ENCODE measurements around the gene ZCCHC7. TPM values are rescaled to one million over a fixed set of nuclear protein-coding genes. Genes with fewer than 3 reads are reported as not detected.

ZCCHC7 gene
- total RNA-seq, 1 donor from 2014 or later = 20.4 TPM

DNA sequence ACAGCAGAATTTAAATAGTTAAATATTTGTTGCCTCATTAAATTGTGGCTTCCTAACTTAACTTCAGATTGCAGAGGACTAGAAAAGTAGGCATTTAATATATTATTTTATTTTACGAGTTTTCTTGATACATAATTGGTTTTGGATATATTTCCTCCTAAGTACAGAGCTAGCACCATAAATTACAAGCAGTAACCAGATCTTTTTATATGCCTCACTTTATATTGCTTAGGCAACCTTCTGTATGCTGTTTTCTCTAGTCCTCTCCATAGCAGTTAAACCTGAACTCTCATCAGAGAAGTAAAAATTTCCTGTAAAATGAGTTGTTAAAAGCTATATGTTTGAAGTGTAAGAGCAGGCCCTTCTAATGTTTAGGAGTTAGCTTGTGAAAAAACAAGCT, 144.2 kb downstream of the ZCCHC7 start:
- Histone ChIP-seq H3K27me3 (ENCODE audit: low read depth) (no peaks in the 10 kb centered on the region), H3K9me3 (no peaks in the 10 kb centered on the region), H3K27ac (no peak overlapping the region), H3K4me1 (no peaks in the 10 kb centered on the region), H3K36me3 (no peaks in the 10 kb centered on the region), H3K4me3 (no peak overlapping the region)
- DNase-seq (no peak), ATAC-seq (no peak)
- intact Hi-C loops (cut with DNase I) = no loop called here
- TF ChIP-seq, protein P1, sequence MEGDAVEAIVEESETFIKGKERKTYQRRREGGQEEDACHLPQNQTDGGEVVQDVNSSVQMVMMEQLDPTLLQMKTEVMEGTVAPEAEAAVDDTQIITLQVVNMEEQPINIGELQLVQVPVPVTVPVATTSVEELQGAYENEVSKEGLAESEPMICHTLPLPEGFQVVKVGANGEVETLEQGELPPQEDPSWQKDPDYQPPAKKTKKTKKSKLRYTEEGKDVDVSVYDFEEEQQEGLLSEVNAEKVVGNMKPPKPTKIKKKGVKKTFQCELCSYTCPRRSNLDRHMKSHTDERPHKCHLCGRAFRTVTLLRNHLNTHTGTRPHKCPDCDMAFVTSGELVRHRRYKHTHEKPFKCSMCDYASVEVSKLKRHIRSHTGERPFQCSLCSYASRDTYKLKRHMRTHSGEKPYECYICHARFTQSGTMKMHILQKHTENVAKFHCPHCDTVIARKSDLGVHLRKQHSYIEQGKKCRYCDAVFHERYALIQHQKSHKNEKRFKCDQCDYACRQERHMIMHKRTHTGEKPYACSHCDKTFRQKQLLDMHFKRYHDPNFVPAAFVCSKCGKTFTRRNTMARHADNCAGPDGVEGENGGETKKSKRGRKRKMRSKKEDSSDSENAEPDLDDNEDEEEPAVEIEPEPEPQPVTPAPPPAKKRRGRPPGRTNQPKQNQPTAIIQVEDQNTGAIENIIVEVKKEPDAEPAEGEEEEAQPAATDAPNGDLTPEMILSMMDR (IDR thresholded peaks at IDR 0.05) = no peak

DNA sequence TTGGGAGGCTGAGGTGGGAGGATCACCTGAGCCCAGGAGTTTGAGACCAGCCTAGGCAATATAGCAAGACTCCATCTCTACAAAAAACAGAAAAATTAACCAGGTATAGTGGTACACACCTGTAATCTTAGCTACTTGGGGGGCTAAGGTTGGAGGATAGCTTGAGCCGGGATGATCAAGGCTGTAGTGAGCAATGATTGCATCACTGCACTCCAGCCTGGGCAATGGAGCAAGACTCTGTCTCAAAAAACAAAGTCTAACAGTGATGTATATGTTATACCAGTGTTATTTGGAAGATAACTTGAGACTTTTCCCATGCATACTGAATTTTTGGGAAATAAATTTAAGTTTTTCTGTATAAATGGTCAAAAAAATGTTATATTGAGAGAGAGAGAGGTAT, 146.3 kb downstream of the ZCCHC7 start:
- ATAC-seq = no peak
- no peaks in the 10 kb centered on the region for H3K36me3 ChIP-seq
- no peaks in the 10 kb centered on the region for H3K4me1 ChIP-seq
- intact Hi-C loops (cut with DNase I) = no loop called here
- no peak for DNase-seq
- H3K27ac ChIP-seq = no peak overlapping the region
- H3K4me3 ChIP-seq = no peak overlapping the region
- no peaks in the 10 kb centered on the region for H3K27me3 ChIP-seq (ENCODE audit: low read depth)
- H3K9me3 ChIP-seq = no peaks in the 10 kb centered on the region
- TF ChIP-seq, protein P1 (IDR thresholded peaks at IDR 0.05) = no peak

GRCh38 chr9:37269221-37269620, 148.8 kb downstream of the ZCCHC7 start:
- no peaks in the 10 kb centered on the region for H3K27me3 ChIP-seq (ENCODE audit: low read depth)
- intact Hi-C loops (cut with DNase I) = no loop called here

GRCh38 chr9:37271679-37272078, 151.3 kb downstream of the ZCCHC7 start:
- peaks cover 7% of the 10 kb centered on the region for H3K9me3 ChIP-seq
- intact Hi-C loops (cut with DNase I) = no loop called here
- H3K36me3 ChIP-seq = no peaks in the 10 kb centered on the region
- H3K27ac ChIP-seq = no peak overlapping the region
- ATAC-seq = no peak
- no peak for DNase-seq
- no peak overlapping the region for H3K4me3 ChIP-seq
- TF ChIP-seq, protein P1 (IDR thresholded peaks at IDR 0.05) = no peak
- no peaks in the 10 kb centered on the region for H3K4me1 ChIP-seq
- no peaks in the 10 kb centered on the region for H3K27me3 ChIP-seq (ENCODE audit: low read depth)

More at GRCh38 chr9:37269221-37269620, 148.8 kb downstream of the ZCCHC7 start:
- Histone ChIP-seq H3K27ac (no peak overlapping the region), H3K4me1 (no peaks in the 10 kb centered on the region), H3K9me3 (peaks cover 7% of the 10 kb centered on the region), H3K4me3 (no peak overlapping the region), H3K36me3 (no peaks in the 10 kb centered on the region)
- DNase-seq = no peak
- TF ChIP-seq, protein P1 (IDR thresholded peaks at IDR 0.05) = no peak
- ATAC-seq = no peak

- ATAC-seq (no peak), DNase-seq (no peak)
- H3K4me3 ChIP-seq = no peak overlapping the region
- intact Hi-C loops (cut with DNase I) = no loop called here
- no peaks in the 10 kb centered on the region for H3K27me3 ChIP-seq (ENCODE audit: low read depth)
- no peak overlapping the region for H3K27ac ChIP-seq
- H3K36me3 ChIP-seq = no peaks in the 10 kb centered on the region
- H3K4me1 ChIP-seq = no peaks in the 10 kb centered on the region
- peaks cover 7% of the 10 kb centered on the region for H3K9me3 ChIP-seq
- TF ChIP-seq, protein P1 (IDR thresholded peaks at IDR 0.05) = no peak
Measured at GRCh38 chr9:37273595-37273994, 153.2 kb downstream of the ZCCHC7 start.

DNA sequence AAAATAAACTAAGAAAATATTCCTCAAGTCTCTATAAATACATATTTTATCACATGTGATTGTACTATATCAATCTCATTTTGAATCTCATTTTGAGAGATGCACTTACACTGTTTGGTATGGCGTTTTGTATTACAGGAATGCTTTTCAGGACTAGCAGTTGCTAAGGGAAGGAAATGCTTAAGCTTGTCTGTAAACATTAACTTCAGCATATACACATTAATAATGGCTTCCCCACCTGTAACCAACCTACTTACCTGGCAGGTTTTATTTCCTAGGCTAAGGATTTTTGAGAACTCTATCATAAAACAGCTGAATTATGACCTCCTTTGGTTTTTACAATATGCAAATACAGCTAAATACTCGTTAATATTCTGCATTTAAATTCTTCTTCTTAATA, 161.2 kb downstream of the ZCCHC7 start:
- H3K36me3 ChIP-seq = no peaks in the 10 kb centered on the region
- no peaks in the 10 kb centered on the region for H3K9me3 ChIP-seq
- H3K4me1 ChIP-seq = no peaks in the 10 kb centered on the region
- H3K27me3 ChIP-seq (ENCODE audit: low read depth) = no peaks in the 10 kb centered on the region
- H3K4me3 ChIP-seq = no peak overlapping the region
- no peak for ATAC-seq
- no peak overlapping the region for H3K27ac ChIP-seq
- TF ChIP-seq, protein P1 (IDR thresholded peaks at IDR 0.05) = no peak
- DNase-seq = no peak
- intact Hi-C loops (cut with DNase I) = no loop called here

Data from lower lobe of right lung (tissue), 2 donors.